BE2C (cell line): ENCODE results near the gene AGR3. TPM values are rescaled to one million over a fixed set of nuclear protein-coding genes. Genes with fewer than 3 reads are reported as not detected.

Experiments used
- DNase-seq: peaks from one replicate; pipeline ENCODE4 v3.0.0-alpha.2; 2020
- H3K27me3 ChIP-seq: fragments of 250-450 bp; sonication (Bioruptor Pico); 2 replicates; pipeline ENCODE4 v1.5.1; 2020; ENCODE audit warnings: mild to moderate bottlenecking
- H3K36me3 ChIP-seq: fragments of 250-450 bp; sonication (Bioruptor Pico); 2 replicates; pipeline ENCODE4 v1.5.1; 2020; ENCODE audit warnings: mild to moderate bottlenecking
- H3K4me1 ChIP-seq: fragments of 250-450 bp; sonication (Bioruptor Pico); 2 replicates; pipeline ENCODE4 v1.5.1; 2020
- H3K4me3 ChIP-seq: 2 replicates; pipeline ENCODE4 v1.5.1; 2011; ENCODE audit warnings: low read depth, low read length
- H3K9me3 ChIP-seq: fragments of 250-450 bp; sonication (Bioruptor Pico); 2 replicates; pipeline ENCODE4 v1.5.1; 2020
- polyA plus RNA-seq: library from polyadenylated mRNA; unstranded; fragments of >200 nt; gene quantifications from one replicate; pipeline ENCODE4 v1.2.1, GENCODE V29; 2012; ENCODE audit warnings: low read depth, missing spikeins; ENCODE audit not compliant: insufficient read length, insufficient read depth
- TF ChIP-seq, protein P1 (sequence below): IDR thresholded peaks from 2 replicates; pipeline ENCODE4 v1.5.1; 2012; ENCODE audit warnings: mild to moderate bottlenecking, low read depth, low read length

Gene AGR3
- polyA plus RNA-seq, result not detected

DNA sequence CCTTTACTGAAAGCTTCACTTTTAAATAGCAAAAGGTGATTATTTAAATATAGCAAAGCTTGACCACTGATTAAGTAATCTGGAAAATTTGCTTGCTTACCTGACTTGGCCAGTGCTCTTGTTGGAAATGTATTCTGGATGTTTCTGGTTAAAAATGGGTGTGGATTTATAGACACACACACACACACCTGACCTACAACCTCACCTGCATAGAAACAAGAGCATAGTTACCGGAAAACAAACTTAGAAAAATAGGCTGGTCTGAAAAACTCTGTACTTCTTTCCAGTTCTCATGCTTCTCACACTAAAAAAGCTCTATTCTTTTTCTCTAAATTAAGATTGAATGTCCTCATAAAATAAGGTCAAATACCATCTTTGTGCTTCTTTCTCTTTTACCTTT, at the start of gene AGR3:
Gene AGR3 (minus strand): TSS at position 140 of the 400 bp plus-strand sequence. CDS start 3,365 bp downstream, outside the sequence.
- Histone ChIP-seq H3K36me3 (no peaks in the 10 kb centered on the region), H3K4me1 (no peaks in the 10 kb centered on the region), H3K4me3 (no peak within 1 kb of the TSS), H3K9me3 (no peaks in the 10 kb centered on the region), H3K27me3 (peaks cover 3% of the 10 kb centered on the region; the same call in 1 of the 2 replicates)
- TF ChIP-seq, protein P1, sequence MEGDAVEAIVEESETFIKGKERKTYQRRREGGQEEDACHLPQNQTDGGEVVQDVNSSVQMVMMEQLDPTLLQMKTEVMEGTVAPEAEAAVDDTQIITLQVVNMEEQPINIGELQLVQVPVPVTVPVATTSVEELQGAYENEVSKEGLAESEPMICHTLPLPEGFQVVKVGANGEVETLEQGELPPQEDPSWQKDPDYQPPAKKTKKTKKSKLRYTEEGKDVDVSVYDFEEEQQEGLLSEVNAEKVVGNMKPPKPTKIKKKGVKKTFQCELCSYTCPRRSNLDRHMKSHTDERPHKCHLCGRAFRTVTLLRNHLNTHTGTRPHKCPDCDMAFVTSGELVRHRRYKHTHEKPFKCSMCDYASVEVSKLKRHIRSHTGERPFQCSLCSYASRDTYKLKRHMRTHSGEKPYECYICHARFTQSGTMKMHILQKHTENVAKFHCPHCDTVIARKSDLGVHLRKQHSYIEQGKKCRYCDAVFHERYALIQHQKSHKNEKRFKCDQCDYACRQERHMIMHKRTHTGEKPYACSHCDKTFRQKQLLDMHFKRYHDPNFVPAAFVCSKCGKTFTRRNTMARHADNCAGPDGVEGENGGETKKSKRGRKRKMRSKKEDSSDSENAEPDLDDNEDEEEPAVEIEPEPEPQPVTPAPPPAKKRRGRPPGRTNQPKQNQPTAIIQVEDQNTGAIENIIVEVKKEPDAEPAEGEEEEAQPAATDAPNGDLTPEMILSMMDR, result no peak
- no peak for DNase-seq

DNA sequence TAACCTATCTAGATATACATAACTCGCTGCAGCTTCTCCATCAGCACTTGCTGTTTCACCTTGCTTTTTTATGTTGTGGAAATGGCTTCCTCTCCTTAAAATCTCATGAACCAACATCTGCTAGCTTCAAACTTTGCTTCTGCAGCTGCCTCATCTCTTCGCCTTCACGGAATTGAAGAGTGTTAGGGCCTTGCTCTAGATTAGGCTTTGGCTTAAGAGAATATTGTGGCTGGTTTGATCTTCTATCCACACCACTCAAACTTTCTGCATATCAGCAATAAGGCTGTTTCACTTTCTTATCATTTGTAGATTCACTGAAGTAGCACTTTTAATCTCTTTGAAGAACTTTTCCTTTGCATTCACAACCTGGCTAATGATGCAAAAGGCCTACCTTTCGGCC, 49.2 kb upstream of the AGR3 start:
- no peak overlapping the region for H3K4me3 ChIP-seq
- H3K4me1 ChIP-seq, result no peaks in the 10 kb centered on the region
- H3K27me3 ChIP-seq, result peaks cover under 1% of the 10 kb centered on the region; the same call in 1 of the 2 replicates
- no peak for DNase-seq
- no peaks in the 10 kb centered on the region for H3K36me3 ChIP-seq
- TF ChIP-seq, protein P1, result no peak
- no peaks in the 10 kb centered on the region for H3K9me3 ChIP-seq

DNA sequence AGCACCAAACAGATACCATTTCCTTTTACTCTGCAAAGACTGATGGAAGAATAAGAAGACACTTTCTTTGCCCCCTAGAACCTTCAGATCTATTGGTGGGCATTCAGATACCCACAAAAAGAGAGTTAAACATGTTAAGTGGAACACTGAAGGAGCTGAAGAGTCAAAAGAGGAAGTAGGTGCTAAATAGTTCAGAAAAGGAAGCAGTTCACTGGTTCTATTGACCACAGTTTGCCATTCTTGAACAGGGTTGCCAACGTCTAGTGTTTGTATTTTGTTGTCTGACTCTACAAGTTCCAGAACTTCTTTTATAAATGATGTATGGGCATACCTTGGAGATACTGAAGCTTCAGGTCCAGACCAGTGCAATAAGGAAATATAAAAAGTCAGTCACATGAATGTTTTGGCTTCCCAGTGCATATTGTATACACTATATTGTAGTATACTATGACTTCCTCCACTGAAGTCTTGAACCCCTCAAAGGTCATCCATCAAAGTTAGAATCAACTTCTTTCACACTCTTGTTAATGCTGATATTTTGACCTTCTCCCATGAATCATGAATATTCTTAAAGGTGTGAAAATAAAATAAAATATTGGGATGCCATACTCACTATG, 47.5 kb upstream of the AGR3 start:
- Histone ChIP-seq H3K9me3 (no peaks in the 10 kb centered on the region), H3K4me1 (no peaks in the 10 kb centered on the region), H3K27me3 (no peaks in the 10 kb centered on the region), H3K4me3 (no peak overlapping the region), H3K36me3 (no peaks in the 10 kb centered on the region)
- no peak for DNase-seq
- TF ChIP-seq, protein P1, result no peak

DNA sequence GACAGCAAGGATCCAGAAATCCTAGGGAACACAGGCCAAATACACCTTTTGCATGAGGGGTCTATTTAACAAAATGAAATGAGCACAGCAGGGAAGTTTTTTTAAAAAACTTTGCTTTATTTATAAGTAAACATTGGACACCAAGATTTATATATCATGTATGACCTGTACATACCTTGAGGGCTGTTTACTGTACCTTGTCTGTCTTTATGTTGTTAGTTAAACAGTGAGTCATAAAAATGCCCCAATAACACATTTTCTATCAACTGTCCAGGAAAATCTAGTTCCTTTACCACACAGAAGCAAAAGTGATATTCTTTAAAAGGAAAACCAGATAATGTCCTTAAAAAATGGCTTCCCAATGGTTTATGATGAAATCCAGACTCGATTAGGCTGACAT, 45.1 kb upstream of the AGR3 start:
- Histone ChIP-seq H3K9me3 (no peaks in the 10 kb centered on the region), H3K4me1 (no peaks in the 10 kb centered on the region), H3K36me3 (no peaks in the 10 kb centered on the region), H3K4me3 (no peak overlapping the region), H3K27me3 (no peaks in the 10 kb centered on the region)
- TF ChIP-seq, protein P1, result no peak
- no peak for DNase-seq

DNA sequence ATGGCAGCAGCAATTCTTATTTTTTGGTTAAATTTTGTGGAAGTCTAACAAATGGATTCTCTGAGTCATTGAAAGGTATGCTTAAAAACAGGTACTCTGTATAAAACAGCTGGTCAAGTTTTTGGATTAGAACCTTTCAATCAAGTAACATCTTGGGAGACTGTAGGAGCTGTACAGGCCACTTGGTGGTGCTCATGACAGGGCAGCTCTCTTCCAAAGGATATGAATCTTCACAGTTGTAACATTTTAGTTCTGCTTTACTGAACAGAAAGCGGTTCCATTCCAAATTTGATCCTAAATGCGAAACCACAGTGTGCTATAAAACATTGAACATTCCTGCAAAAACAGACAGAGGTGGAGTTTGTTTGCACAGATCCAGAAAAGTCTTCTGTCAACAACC, 44.5 kb upstream of the AGR3 start:
- TF ChIP-seq, protein P1, result peak; percentile 43
- H3K36me3 ChIP-seq, result no peaks in the 10 kb centered on the region
- no peaks in the 10 kb centered on the region for H3K27me3 ChIP-seq
- no peaks in the 10 kb centered on the region for H3K9me3 ChIP-seq
- no peak overlapping the region for H3K4me3 ChIP-seq
- H3K4me1 ChIP-seq, result no peaks in the 10 kb centered on the region
- no peak for DNase-seq

DNA sequence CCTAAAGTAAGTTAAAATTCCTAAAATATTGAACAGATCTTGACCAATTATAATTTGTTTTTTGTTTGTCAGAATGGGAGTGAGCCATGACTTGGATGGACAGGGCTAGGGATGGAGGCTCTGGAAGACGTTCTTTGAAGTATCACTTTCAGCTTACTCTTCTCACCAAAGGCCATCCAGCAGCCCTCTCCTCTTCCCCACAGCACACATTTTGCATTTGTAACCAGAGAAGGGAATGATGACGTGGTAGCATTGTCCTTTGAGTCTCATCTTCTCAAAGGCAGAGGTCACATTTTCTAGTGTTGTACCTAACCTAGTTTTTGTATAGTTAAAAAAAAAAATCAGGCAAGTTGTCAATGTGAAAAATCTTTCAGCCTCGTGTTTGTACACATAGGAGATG, 43.8 kb upstream of the AGR3 start:
- Histone ChIP-seq H3K4me1 (no peaks in the 10 kb centered on the region), H3K27me3 (no peaks in the 10 kb centered on the region), H3K9me3 (no peaks in the 10 kb centered on the region), H3K4me3 (no peak overlapping the region), H3K36me3 (no peaks in the 10 kb centered on the region)
- no peak for DNase-seq
- TF ChIP-seq, protein P1, result no peak
